Measurements from ENCODE around the gene KRT78. TPM values are rescaled to one million over a fixed set of nuclear protein-coding genes. Genes with fewer than 3 reads are reported as not detected.

Gene KRT78
- total RNA-seq, 3 donors from 2014 or later (not counting 1 experiment from before 2014, with no cell fraction given) = not detected

GRCh38 chr12:52818887-52819420 is 29.8 kb downstream of the KRT78 start:
- no peaks in the 10 kb centered on the region for H3K9me3 Mint-ChIP-seq
- Histone ChIP-seq H3K4me3 (ENCODE audit: low read length) (no peak overlapping the region), H3K4me1 (ENCODE audit: control insufficient read depth, insufficient read depth, low read length) (no peaks in the 10 kb centered on the region), H3K27me3 (ENCODE audit: control insufficient read depth, insufficient read depth, low read length) (no peaks in the 10 kb centered on the region), H3K36me3 (ENCODE audit: control insufficient read depth, insufficient read depth, low read length) (no peaks in the 10 kb centered on the region), H3K9me3 (ENCODE audit: control insufficient read depth, insufficient read depth, low read length) (no peaks in the 10 kb centered on the region), H3K27ac (ENCODE audit: low read length) (no peak overlapping the region)
- peaks cover 4 to 20% of the 10 kb centered on the region in 2 donors for H3K4me1 Mint-ChIP-seq
- 58% methylated on average over 7 of the region's 7 CpGs for WGBS (ENCODE audit: insufficient coverage)
- H3K4me3 Mint-ChIP-seq = no peak overlapping the region
- no peak for ATAC-seq
- no peak for DNase-seq
- H3K27me3 Mint-ChIP-seq (ENCODE audit: low read depth in 2 of 2) = peaks cover 9 to 20% of the 10 kb centered on the region in 2 donors
- H3K27ac Mint-ChIP-seq = no peak overlapping the region
- H3K36me3 Mint-ChIP-seq = no peaks in the 10 kb centered on the region
- no peak for TF ChIP-seq CTCF (IDR thresholded peaks at IDR 0.05)
- intact Hi-C loops (cut with micrococcal nuclease) = no loop called here

GRCh38 chr12:52818388-52818787 is 30.4 kb downstream of the KRT78 start:
- intact Hi-C loops (cut with micrococcal nuclease) = no loop called here
- no peak overlapping the region for H3K27ac Mint-ChIP-seq
- no peaks in the 10 kb centered on the region for H3K9me3 ChIP-seq (ENCODE audit: control insufficient read depth, insufficient read depth, low read length)
- DNase-seq (no peak), ATAC-seq (no peak)
- peaks cover 9 to 20% of the 10 kb centered on the region in 2 donors for H3K27me3 Mint-ChIP-seq (ENCODE audit: low read depth in 2 of 2)
- H3K27me3 ChIP-seq (ENCODE audit: control insufficient read depth, insufficient read depth, low read length) = no peaks in the 10 kb centered on the region
- WGBS (ENCODE audit: insufficient coverage) = 69% methylated on average over 7 of the region's 7 CpGs
- no peaks in the 10 kb centered on the region for H3K9me3 Mint-ChIP-seq
- no peaks in the 10 kb centered on the region for H3K36me3 Mint-ChIP-seq
- H3K4me3 Mint-ChIP-seq = no peak overlapping the region
- H3K4me1 ChIP-seq (ENCODE audit: control insufficient read depth, insufficient read depth, low read length) = no peaks in the 10 kb centered on the region
- TF ChIP-seq CTCF (IDR thresholded peaks at IDR 0.05) = no peak
- H3K36me3 ChIP-seq (ENCODE audit: control insufficient read depth, insufficient read depth, low read length) = no peaks in the 10 kb centered on the region
- peaks cover 4 to 20% of the 10 kb centered on the region in 2 donors for H3K4me1 Mint-ChIP-seq
- no peak overlapping the region for H3K4me3 ChIP-seq (ENCODE audit: low read length)
- no peak overlapping the region for H3K27ac ChIP-seq (ENCODE audit: low read length)

GRCh38 chr12:52817699-52818238 is 31.0 kb downstream of the KRT78 start:
- DNase-seq (no peak), ATAC-seq (no peak)
- no peaks in the 10 kb centered on the region for H3K27me3 ChIP-seq (ENCODE audit: control insufficient read depth, insufficient read depth, low read length)
- H3K4me3 Mint-ChIP-seq = no peak overlapping the region
- no peaks in the 10 kb centered on the region for H3K36me3 ChIP-seq (ENCODE audit: control insufficient read depth, insufficient read depth, low read length)
- no peaks in the 10 kb centered on the region for H3K4me1 ChIP-seq (ENCODE audit: control insufficient read depth, insufficient read depth, low read length)
- H3K36me3 Mint-ChIP-seq = no peaks in the 10 kb centered on the region
- intact Hi-C loops (cut with micrococcal nuclease) = no loop called here
- TF ChIP-seq CTCF (IDR thresholded peaks at IDR 0.05) = no peak
- H3K9me3 Mint-ChIP-seq = no peaks in the 10 kb centered on the region
- peaks cover 4 to 20% of the 10 kb centered on the region in 2 donors for H3K4me1 Mint-ChIP-seq
- H3K9me3 ChIP-seq (ENCODE audit: control insufficient read depth, insufficient read depth, low read length) = no peaks in the 10 kb centered on the region
- H3K4me3 ChIP-seq (ENCODE audit: low read length) = no peak overlapping the region
- peaks cover 9 to 20% of the 10 kb centered on the region in 2 donors for H3K27me3 Mint-ChIP-seq (ENCODE audit: low read depth in 2 of 2)
- H3K27ac Mint-ChIP-seq = no peak overlapping the region
- no peak overlapping the region for H3K27ac ChIP-seq (ENCODE audit: low read length)
- WGBS (ENCODE audit: insufficient coverage) = 68% methylated on average over 2 of the region's 2 CpGs

All from natural killer cell (primary cell).